Thyroid gland (tissue), 4 donors: ENCODE results near the gene FBXO3. TPM values are rescaled to one million over a fixed set of nuclear protein-coding genes. Genes with fewer than 3 reads are reported as not detected.

ENCODE experiments used
- DNase-seq, 2 donors: peaks; one replicate each; pipeline ENCODE4 v3.0.0-alpha.2; 2019
- H3K27ac ChIP-seq, 3 donors: fragments of 200-600 bp; sonication (generic); 1 replicate in 2 of 3; 2 replicates in 1 of 3; pipeline ENCODE4 v1.5.1; 2016 to 2019; ENCODE audit warnings: mild to moderate bottlenecking in 1 of 3, moderate library complexity in 1 of 3
- H3K27me3 ChIP-seq: fragments of 200-600 bp; sonication (generic); one replicate; pipeline ENCODE4 v1.5.1; 2019
- H3K36me3 ChIP-seq, 2 donors: fragments of 200-600 bp; sonication (generic); one replicate each; pipeline ENCODE4 v1.5.1; 2016 to 2019
- H3K4me1 ChIP-seq, 2 donors: fragments of 200-600 bp; sonication (generic); one replicate each; pipeline ENCODE4 v1.5.1; 2017 to 2019
- H3K4me3 ChIP-seq, 3 donors: fragments of 200-600 bp; sonication (generic); replicated peaks in 1 of 3; 1 replicate in 2 of 3; 2 replicates in 1 of 3; pipeline ENCODE4 v1.5.1; 2016; ENCODE audit warnings: mild to moderate bottlenecking in 1 of 3
- H3K9me3 ChIP-seq: fragments of 200-600 bp; sonication (generic); one replicate; pipeline ENCODE4 v1.5.1; 2017
- POLR2A ChIP-seq, 2 donors: fragments of 450-650 bp; IDR thresholded peaks; one replicate each; pipeline ENCODE4 v1.6.1; 2017; ENCODE audit warnings: antibody characterized with exemption in 2 of 2, mild to moderate bottlenecking in 2 of 2, moderate library complexity in 1 of 2
- WGBS, 2 donors: methylation state at CpG; one replicate each; pipeline ENCODE4 v1.1.5; 2017; 5-methylcytosine and 5-hydroxymethylcytosine counted together
- intact Hi-C: fragments of 100-400 bp; cut with DNase I; formaldehyde crosslinking; loops from one replicate; pipeline ENCODE4 v1.15.1; 2023
- total RNA-seq, 4 donors: library from RNA; depleted of rRNA; stranded (reverse); fragments of >200 nt; gene quantifications; one replicate each; pipeline ENCODE4 v1.2.3, GENCODE V29; 2016
- TF ChIP-seq, protein P1 (sequence below), 6 experiments: fragments of 200-600 bp in 3 of 6; fragments of 450-650 bp in 3 of 6; sonication (generic) in 3 of 6; IDR thresholded peaks; one replicate each; pipeline ENCODE4 v1.5.1; 2016 to 2019; ENCODE audit warnings: antibody characterized with exemption in 6 of 6, mild to moderate bottlenecking in 2 of 6, inconsistent platforms in 1 of 6, moderate library complexity in 1 of 6

Gene FBXO3
- total RNA-seq, 4 donors from 2014 or later, result 55.8 to 82.0 (median 57.7) TPM

DNA sequence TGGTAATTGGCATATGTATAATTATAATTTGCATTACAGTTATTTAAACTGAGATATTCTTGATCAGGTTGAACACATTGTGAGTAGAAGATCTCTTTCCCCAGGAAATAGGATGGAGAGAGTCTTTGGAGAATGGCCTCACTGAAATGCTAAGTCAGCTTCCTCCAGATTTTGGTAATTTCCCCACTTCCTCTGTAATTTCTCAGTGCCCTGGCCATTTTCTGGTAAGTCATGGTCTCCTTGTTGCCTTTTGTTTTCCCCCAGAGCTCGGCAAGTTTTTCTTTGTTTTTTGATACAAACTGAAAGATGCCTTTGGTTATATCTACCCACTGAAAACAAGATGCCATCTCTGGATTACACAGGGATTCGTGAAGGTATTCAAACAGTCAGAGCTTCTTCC, 12.8 kb upstream of the FBXO3 start:
- DNase-seq, result no peak
- Histone ChIP-seq H3K4me1 (no peaks in the 10 kb centered on the region), H3K27ac (no peak overlapping the region), H3K9me3 (no peaks in the 10 kb centered on the region), H3K36me3 (no peaks in the 10 kb centered on the region), H3K4me3 (no peak overlapping the region), H3K27me3 (no peaks in the 10 kb centered on the region)
- intact Hi-C loops, result no loop called here
- WGBS, 2 donors, result 60 to 70% methylated on average over 2 of the region's 2 CpGs
- TF ChIP-seq, protein P1, sequence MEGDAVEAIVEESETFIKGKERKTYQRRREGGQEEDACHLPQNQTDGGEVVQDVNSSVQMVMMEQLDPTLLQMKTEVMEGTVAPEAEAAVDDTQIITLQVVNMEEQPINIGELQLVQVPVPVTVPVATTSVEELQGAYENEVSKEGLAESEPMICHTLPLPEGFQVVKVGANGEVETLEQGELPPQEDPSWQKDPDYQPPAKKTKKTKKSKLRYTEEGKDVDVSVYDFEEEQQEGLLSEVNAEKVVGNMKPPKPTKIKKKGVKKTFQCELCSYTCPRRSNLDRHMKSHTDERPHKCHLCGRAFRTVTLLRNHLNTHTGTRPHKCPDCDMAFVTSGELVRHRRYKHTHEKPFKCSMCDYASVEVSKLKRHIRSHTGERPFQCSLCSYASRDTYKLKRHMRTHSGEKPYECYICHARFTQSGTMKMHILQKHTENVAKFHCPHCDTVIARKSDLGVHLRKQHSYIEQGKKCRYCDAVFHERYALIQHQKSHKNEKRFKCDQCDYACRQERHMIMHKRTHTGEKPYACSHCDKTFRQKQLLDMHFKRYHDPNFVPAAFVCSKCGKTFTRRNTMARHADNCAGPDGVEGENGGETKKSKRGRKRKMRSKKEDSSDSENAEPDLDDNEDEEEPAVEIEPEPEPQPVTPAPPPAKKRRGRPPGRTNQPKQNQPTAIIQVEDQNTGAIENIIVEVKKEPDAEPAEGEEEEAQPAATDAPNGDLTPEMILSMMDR (IDR thresholded peaks at IDR 0.05), result no peak
- TF ChIP-seq POLR2A (IDR thresholded peaks at IDR 0.05), result no peak

DNA sequence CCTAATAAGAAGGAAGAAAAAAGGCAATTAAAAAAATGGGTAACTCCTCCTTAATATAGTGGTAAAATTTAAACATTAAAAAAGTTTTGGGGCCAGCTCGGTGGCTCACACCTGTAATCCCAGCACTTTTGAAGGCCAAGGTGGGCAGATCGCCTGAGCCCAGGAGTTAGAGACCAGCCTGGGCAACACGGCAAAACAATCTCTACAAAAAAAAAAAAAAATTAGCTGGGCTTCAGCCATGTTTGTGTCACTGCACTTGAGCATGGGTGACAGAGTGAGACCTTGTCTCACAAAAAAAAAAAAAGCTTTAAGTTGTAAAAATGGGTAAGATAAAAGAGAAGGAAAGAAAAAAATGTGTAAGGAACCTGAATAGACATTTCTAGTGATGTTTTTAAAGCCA, 11.3 kb upstream of the FBXO3 start:
- TF ChIP-seq POLR2A (IDR thresholded peaks at IDR 0.05), result no peak
- TF ChIP-seq, protein P1 (IDR thresholded peaks at IDR 0.05), result no peak
- WGBS, 2 donors, result 71 to 80% methylated on average over 3 of the region's 3 CpGs
- intact Hi-C loops, result no loop called here

DNA sequence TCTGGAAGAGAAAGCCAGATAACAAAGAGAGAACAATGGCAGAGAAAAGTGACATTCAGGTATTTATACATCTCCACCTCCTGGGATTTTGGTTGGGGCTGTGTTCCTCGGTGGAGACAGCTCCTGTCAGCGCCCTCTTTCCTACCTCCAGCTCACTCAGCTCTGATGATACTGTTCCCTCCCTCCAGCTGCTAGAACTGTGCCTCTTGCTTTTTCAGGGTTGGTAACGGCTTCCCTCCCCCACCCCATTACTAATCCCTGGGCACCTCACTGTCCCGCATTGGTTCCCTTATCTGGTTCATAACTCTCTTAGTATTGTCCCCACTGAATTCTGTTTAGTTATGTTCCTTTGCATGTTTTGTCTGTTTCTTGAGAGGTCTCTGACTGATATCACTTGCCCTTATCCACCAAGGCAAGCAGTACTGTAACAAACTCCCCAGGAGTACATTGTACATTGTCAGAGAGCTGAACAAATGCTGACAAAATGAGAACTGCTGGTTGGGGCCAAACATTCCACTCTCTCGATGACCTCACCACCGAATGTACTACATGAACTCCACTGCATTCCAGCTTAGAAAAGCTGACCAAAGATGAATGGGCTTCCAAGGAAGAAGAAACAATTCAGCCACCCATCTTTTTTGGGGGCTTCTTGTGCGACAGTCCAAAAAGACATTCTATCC, 5.7 kb upstream of the FBXO3 start:
- no peak for DNase-seq
- 62 to 66% methylated on average over 7 of the region's 7 CpGs for WGBS, 2 donors
- no peak overlapping the region for H3K27ac ChIP-seq
- H3K36me3 ChIP-seq, result no peaks in the 10 kb centered on the region
- TF ChIP-seq, protein P1 (IDR thresholded peaks at IDR 0.05), result no peak
- TF ChIP-seq POLR2A (IDR thresholded peaks at IDR 0.05), result no peak
- peaks cover 0 to 6% of the 10 kb centered on the region in 2 donors for H3K4me1 ChIP-seq
- no peaks in the 10 kb centered on the region for H3K9me3 ChIP-seq
- H3K27me3 ChIP-seq, result no peaks in the 10 kb centered on the region
- intact Hi-C loops, result no loop called here
- H3K4me3 ChIP-seq, result no peak overlapping the region

More for the DNA sequence above, 11.3 kb upstream of the FBXO3 start:
- no peaks in the 10 kb centered on the region for H3K36me3 ChIP-seq
- H3K4me1 ChIP-seq, result no peaks in the 10 kb centered on the region
- no peaks in the 10 kb centered on the region for H3K27me3 ChIP-seq
- no peak for DNase-seq
- no peak overlapping the region for H3K4me3 ChIP-seq
- no peak overlapping the region for H3K27ac ChIP-seq
- H3K9me3 ChIP-seq, result no peaks in the 10 kb centered on the region

DNA sequence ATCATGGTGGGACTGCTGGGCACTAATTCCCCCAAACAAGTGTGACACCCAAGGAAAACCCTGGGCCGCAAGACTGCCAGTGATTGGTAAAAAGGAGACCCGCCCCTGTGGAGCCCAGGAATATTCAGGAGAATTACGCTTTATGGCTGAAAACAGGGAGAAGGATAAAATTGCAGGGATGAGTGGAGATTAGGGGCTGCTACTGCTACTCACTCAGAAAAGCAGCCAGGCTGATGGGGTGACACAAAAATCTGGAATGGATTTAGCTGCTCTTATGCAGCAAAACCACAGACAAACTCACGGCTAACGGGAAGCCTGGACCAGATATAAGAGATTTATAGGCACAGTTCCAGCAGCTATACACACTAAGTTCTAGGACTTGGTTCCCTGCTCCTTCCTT, 4.4 kb upstream of the FBXO3 start:
- Histone ChIP-seq H3K4me3 (no peak overlapping the region), H3K27ac (no peak overlapping the region), H3K4me1 (peaks cover 0 to 8% of the 10 kb centered on the region in 2 donors), H3K36me3 (no peaks in the 10 kb centered on the region), H3K27me3 (no peaks in the 10 kb centered on the region), H3K9me3 (no peaks in the 10 kb centered on the region)
- intact Hi-C loops, result no loop called here
- no peak for DNase-seq
- no peak for TF ChIP-seq POLR2A (IDR thresholded peaks at IDR 0.05)
- TF ChIP-seq, protein P1 (IDR thresholded peaks at IDR 0.05), result no peak
- 27 to 44% methylated on average over 5 of the region's 5 CpGs for WGBS, 2 donors

DNA sequence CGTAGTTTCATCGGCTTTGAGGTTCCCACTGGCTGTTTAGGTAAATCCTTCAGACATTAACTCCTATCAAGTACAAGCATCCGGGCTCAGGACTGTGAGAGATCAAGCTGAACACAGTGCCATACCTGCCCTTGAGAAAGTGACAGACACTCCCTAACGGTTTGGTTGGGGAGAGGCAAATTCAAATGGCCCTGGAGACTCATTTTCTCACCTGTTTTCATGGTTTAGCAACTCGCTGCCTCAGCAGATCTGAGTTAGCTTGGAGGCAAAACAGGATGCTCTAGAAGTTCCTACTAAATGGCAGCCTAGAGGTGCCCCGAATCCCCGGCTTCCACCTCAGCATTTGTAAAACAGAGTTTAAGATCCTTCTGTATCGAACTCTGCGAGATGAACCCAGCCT, 3.6 kb upstream of the FBXO3 start:
- no peak overlapping the region for H3K4me3 ChIP-seq
- H3K27me3 ChIP-seq, result no peaks in the 10 kb centered on the region
- no peaks in the 10 kb centered on the region for H3K36me3 ChIP-seq
- H3K27ac ChIP-seq, result no peak overlapping the region
- no peak for DNase-seq
- TF ChIP-seq, protein P1 (IDR thresholded peaks at IDR 0.05), result no peak
- TF ChIP-seq POLR2A (IDR thresholded peaks at IDR 0.05), result no peak
- intact Hi-C loops, result no loop called here
- peaks cover 0 to 13% of the 10 kb centered on the region in 2 donors for H3K4me1 ChIP-seq
- H3K9me3 ChIP-seq, result no peaks in the 10 kb centered on the region
- WGBS, 2 donors, result 72 to 74% methylated on average over 9 of the region's 9 CpGs
